ENCODE measurements around the gene SELP.

SELP gene

GRCh38 chr1:169576241-169576934 lies 53.5 kb downstream of the SELP start:
- DNase-seq (ENCODE audit: low spot score), result no peak

- DNase-seq (ENCODE audit: low spot score), result no peak
Observed at GRCh38 chr1:169574336-169574735, 55.6 kb downstream of the SELP start.

DNA sequence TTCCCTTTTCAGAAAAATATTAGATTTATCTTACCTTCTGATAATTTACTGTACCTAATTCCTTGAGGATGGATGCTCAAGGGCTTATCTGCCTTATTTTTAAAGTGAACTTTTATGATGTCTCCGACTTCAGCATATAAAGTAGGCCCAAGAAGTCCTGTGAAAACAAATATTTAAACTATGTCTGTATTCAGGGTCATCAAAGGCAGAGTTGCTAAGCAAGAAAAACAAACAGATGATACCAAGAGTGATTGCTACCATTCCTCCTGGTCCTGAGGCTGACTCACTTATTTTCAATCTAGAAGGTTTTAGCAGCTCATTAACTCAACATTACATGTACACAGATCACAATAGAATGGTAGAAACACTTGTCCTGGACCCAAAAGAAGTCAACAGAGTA lies 57.7 kb downstream of the SELP start:
- DNase-seq (ENCODE audit: low spot score), result no peak

GRCh38 chr1:169571450-169571849 lies 58.5 kb downstream of the SELP start:
- DNase-seq (ENCODE audit: low spot score), result peak; percentile 2

DNA sequence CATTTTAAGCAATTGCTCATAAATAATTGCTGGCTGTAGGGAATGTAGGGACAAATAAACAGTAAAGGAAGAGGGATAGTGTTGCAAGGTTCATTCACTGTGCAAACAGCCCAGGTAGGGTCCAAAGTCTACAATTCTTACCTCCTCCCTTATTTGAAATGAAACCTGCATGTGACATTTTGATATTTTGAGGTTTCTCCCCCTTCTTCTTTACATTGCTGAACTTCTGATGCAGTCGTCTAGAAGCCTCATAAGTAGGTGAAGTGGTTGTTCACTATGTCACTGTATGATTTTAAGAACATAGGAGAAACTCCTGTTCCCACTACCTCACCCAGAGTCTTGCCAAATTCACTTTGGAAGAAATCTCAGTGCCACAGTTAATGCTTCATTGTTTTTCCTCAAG lies 59.8 kb downstream of the SELP start:
- no peak for DNase-seq (ENCODE audit: low spot score)

DNA sequence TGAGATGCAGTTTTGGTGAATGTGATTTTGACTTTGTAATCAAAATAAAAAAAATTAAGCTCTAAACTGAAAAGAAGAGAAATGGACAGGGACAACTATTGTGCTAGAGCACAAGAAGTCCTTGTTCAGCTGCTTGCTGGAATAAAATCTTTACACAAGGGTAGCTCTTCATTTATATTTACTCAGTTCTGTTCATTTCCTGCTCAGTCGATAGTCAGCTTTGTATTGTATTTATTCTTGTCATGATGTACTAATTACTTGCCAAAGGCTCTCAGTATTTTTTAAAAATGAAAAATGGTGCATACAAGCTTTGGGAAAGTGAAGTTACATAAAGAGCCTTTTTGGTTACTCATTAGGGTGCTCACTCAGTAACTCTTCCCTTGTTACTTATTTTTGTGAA lies 61.4 kb downstream of the SELP start:
- no peak for DNase-seq (ENCODE audit: low spot score)

- DNase-seq (ENCODE audit: low spot score), result no peak
Observed at GRCh38 chr1:169565335-169566271, 64.3 kb downstream of the SELP start.

GRCh38 chr1:169563650-169564049 lies 66.3 kb downstream of the SELP start:
- DNase-seq (ENCODE audit: low spot score), result no peak

DNA sequence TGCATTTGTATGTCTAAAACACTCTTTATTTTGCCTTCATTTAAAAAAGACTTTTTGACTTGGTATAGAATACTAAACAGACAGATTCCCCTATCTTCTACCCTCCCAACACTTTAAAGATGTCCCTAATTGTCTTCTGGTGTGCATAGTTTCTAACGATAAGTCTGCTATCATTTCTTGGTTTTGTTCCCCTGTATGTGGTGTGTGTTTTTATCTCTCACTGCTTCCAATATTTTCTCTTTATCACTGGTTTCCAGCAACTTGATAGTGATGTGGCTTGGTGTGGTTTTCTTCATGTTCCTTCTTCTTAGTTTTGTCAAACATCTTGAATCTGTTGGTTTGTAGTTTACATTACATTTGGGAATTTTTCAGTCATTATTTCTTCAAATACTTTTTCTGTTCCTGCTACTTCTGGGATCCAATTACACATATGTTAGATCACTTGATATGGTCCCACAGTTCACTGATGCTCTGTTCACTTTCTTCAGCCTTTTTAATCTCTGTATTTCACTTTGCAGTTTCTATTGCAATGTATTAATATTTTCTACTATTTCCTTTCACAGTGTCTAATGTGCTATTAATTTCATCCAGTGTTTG lies 66.8 kb downstream of the SELP start:
- DNase-seq (ENCODE audit: low spot score), result no peak

GRCh38 chr1:169561692-169562091 lies 68.2 kb downstream of the SELP start:
- DNase-seq (ENCODE audit: low spot score), result no peak

DNA sequence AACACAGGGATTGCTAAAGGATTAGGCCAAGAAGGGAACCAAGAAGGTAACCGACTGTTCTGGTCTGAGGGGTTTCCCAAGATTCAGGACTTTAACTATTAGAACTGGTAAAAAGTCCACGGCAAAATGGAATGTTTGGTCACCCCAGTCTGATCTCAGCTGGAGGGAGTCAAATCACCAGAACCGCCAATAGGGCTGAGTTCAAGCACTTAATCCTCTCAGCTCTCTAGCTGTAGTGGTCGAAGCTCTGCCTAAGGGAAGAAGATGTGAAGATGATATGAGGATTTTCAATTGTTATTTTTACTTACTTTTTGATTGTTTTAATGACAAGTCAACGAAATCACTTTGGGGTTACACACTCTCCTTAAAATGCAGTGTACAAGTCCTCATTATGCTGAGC lies 72.8 kb downstream of the SELP start:
- DNase-seq (ENCODE audit: low spot score), result no peak

DNA sequence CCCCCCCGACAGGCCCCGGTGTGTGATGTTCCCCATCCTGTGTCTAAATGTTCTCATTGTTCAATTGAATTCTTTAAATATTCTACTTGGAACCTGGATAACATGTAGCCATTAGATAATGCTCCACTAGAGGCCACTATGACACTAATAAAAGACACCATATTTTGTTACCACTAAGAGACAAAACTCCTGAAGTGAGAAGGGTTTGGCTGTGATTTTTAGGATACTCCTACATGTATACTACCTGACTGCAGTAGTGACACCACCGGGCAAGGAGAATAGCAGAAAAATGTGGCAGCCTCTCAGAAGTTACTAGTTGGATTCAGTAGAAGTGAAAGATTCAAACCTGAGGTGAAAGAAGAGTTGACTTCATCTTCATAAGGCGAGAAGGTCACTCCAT lies 79.6 kb downstream of the SELP start:
- peak; percentile 42 for DNase-seq (ENCODE audit: low spot score)

DNA sequence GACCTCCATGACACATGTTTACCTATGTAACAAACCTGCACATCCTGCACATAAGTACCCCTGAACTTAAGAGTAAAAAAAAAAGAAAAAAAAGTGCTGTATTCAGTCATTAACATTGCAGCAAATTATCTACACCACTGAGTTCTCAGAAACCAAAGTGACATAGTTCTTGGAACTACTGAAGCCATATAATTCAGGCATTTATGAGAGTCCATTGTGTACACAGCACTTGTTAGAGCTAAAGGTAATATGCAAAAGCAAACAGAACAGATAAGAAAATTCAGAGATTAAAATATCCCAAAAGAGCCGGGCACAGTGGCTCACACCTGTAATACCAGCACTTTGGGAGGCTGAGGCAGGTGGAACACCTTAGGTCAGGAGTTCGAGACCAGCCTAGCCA lies 81.6 kb downstream of the SELP start:
- no peak for DNase-seq (ENCODE audit: low spot score)

GRCh38 chr1:169546087-169546995 lies 83.6 kb downstream of the SELP start:
- DNase-seq (ENCODE audit: low spot score), result peak; percentile 70

DNA sequence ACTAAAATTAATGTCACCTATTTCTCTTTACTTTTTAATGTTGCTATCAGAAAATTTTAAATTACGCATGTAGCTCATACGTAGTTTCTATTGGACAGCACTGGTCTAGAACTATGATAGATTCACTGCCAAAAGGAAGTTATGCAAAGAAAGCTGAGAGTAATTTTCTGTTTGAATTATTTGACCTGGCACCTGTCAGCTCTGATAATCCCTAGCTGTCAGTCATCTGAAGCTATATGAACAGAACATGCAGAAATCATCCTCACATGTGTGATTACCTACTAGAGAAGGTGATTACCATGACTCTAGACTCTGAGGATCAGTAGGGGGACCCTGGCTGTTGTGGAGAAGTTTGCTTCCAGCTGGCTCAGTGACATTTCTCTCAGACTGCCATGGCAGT lies 84.5 kb downstream of the SELP start:
- no peak for DNase-seq (ENCODE audit: low spot score)

DNA sequence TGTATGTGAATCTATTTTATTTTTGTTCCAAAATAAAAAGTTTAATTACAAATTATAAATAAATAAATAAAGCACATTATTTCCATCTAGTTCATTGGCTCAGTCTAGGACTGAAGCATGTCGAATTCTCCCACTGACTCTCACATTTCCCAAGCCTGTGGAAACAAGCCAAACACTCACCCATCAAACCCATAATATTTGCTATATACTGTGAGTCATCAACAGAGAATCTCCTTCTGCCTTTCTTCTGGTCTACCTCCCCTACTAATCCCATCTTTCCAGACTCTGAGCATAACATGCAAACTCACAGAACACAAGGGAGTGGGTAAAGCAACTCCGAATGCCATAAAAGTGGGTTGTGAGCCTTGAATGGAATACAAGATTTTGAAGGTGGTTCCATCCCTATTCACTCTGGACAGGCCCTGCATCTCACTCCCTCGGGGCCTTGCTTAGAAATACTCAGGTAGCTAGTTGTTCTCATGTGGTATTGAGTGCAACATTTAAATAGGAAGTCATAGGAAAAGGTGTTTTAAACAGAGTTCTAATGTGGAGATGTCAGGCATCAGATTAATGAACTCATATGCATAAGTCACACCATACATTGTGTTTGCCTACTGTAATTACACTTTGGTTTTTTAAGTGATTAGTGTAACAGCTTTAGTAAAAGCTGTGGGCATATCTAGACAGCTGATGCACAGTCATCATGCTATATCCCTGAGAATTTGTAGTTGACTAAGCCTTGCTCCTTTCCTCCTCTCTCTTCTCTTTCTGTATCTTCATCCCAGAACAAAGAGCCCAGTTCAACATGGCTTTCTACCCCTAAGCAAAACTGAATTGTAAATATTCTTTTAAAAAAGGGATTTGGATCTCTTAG lies 90.7 kb downstream of the SELP start:
- DNase-seq (ENCODE audit: low spot score), result no peak
